Activated B cell treated with CpG ODN at 0.5 μM for 24 hours (primary cell): Measurements from ENCODE around the gene TMEM184B. TPM values are rescaled to one million over a fixed set of nuclear protein-coding genes. Genes with fewer than 3 reads are reported as not detected.

Experiments used
- ATAC-seq: fragments of 200-7000 bp; cut with Tn5 transposase; one replicate; pipeline ENCODE4 v1.10.0; 2021; ENCODE audit warnings: low read depth, mild to moderate bottlenecking, moderate library complexity
- CTCF ChIA-PET: fragments of 350-600 bp; sonication (Branson Sonifier 250); formaldehyde crosslinking; loops from one replicate; lab custom pipeline; 2021; ENCODE audit warnings: antibody characterized with exemption; lab: Charles Lee
- POLR2A ChIA-PET: fragments of 350-600 bp; sonication (Branson Sonifier 250); formaldehyde crosslinking; loops from one replicate; lab custom pipeline; 2021; ENCODE audit warnings: antibody characterized with exemption; lab: Charles Lee
- DNase-seq: peaks from one replicate; pipeline ENCODE4 v3.0.0; 2022
- H3K27ac Mint-ChIP-seq: one replicate; pipeline ENCODE4 v1.8.0; 2020; ENCODE audit warnings: mixed read lengths
- H3K27me3 Mint-ChIP-seq: one replicate; pipeline ENCODE4 v1.8.0; 2021; ENCODE audit warnings: mixed read lengths
- H3K36me3 Mint-ChIP-seq: one replicate; pipeline ENCODE4 v1.8.0; 2021; ENCODE audit warnings: low read depth, mixed read lengths
- H3K4me1 Mint-ChIP-seq: one replicate; pipeline ENCODE4 v1.8.0; 2021; ENCODE audit warnings: mixed read lengths
- H3K4me3 Mint-ChIP-seq: one replicate; pipeline ENCODE4 v1.8.0; 2020; ENCODE audit warnings: mild to moderate bottlenecking, mixed read lengths
- H3K9me3 Mint-ChIP-seq: one replicate; pipeline ENCODE4 v1.8.0; 2020; ENCODE audit warnings: mixed read lengths
- intact Hi-C: fragments of 100-400 bp; cut with micrococcal nuclease; formaldehyde crosslinking; loops from one replicate; pipeline ENCODE4 v1.15.1; 2024
- total RNA-seq: library from RNA; stranded (reverse); gene quantifications from 2 replicates; pipeline ENCODE4 v1.2.3, GENCODE V29; 2022
- TF ChIP-seq, protein P1 (sequence below): fragments of 200-600 bp; IDR thresholded peaks from one replicate; pipeline ENCODE4 v1.8.0; 2022; ENCODE audit warnings: antibody characterized with exemption, mild to moderate bottlenecking

TMEM184B gene
- total RNA-seq, 1 donor from 2014 or later: 24.0 TPM

- DNase-seq (no peak), ATAC-seq (no peak)
- POLR2A ChIA-PET: interaction anchor here (0.6 to 2.5 kb wide), 2 partner anchors 9 to 34 kb away, joined by 8 to 9 read pairs; partner anchors contain the start of gene PLA2G6
- Mint-ChIP-seq H3K27me3 (no peaks in the 10 kb centered on the region), H3K4me1 (peaks cover 24% of the 10 kb centered on the region), H3K27ac (no peak overlapping the region), H3K36me3 (no peaks in the 10 kb centered on the region), H3K9me3 (no peaks in the 10 kb centered on the region), H3K4me3 (no peak overlapping the region)
- TF ChIP-seq, protein P1, sequence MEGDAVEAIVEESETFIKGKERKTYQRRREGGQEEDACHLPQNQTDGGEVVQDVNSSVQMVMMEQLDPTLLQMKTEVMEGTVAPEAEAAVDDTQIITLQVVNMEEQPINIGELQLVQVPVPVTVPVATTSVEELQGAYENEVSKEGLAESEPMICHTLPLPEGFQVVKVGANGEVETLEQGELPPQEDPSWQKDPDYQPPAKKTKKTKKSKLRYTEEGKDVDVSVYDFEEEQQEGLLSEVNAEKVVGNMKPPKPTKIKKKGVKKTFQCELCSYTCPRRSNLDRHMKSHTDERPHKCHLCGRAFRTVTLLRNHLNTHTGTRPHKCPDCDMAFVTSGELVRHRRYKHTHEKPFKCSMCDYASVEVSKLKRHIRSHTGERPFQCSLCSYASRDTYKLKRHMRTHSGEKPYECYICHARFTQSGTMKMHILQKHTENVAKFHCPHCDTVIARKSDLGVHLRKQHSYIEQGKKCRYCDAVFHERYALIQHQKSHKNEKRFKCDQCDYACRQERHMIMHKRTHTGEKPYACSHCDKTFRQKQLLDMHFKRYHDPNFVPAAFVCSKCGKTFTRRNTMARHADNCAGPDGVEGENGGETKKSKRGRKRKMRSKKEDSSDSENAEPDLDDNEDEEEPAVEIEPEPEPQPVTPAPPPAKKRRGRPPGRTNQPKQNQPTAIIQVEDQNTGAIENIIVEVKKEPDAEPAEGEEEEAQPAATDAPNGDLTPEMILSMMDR: no peak
- CTCF ChIA-PET: interaction anchor here (1.0 to 1.9 kb wide), 3 partner anchors 12 to 357 kb away, joined by 3 to 8 read pairs (median 6); no protein-coding TSS in a partner anchor
- intact Hi-C loops: loop anchor here (2.0 kb wide), 1 partner anchor 35 kb away; the partner anchor contains the start of gene PLA2G6
Measured at GRCh38 chr22:38215156-38216038, 57.4 kb downstream of the TMEM184B start.

DNA sequence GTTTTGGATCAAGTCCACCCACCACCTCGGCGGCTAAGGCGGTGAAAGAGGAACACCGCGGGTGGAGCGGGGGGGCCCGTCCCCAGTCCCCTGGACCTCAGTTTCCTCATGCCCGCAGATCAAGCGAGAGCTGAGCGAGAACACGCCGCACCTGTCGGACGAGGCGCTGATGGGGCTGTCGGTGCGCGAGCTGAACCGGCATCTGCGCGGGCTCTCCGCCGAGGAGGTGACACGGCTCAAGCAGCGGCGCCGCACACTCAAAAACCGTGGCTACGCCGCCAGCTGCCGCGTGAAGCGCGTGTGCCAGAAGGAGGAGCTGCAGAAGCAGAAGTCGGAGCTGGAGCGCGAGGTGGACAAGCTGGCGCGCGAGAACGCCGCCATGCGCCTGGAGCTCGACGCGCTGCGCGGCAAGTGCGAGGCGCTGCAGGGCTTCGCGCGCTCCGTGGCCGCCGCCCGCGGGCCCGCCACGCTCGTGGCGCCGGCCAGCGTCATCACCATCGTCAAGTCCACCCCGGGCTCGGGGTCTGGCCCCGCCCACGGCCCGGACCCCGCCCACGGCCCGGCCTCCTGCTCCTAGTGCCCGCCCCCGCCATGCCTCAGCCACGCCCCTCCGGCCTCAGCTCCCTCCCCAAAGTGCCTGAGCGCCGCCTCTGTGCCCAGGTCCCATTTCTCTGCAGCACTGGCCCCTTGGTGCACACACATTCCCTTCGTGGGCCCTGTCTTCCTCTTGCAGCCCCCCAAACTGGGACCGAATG, 58.3 kb downstream of the TMEM184B start:
- DNase-seq (peak; percentile 68), ATAC-seq (peak; percentile 89)
- Mint-ChIP-seq H3K27ac (peak overlapping the region; percentile 18), H3K4me3 (peak overlapping the region; percentile 71), H3K4me1 (peaks cover 24% of the 10 kb centered on the region), H3K27me3 (no peaks in the 10 kb centered on the region), H3K9me3 (no peaks in the 10 kb centered on the region), H3K36me3 (no peaks in the 10 kb centered on the region)
- ChIA-PET POLR2A (interaction anchor here (0.8 to 2.5 kb wide), 2 partner anchors 12 to 33 kb away, joined by 4 to 9 read pairs; partner anchors contain the start of genes MAFF and PLA2G6), CTCF (interaction anchor here (0.9 to 1.9 kb wide), 4 partner anchors 11 to 358 kb away, joined by 3 to 8 read pairs (median 6); no protein-coding TSS in a partner anchor)
- TF ChIP-seq, protein P1: no peak
- intact Hi-C loops: loop anchor here (1.0 to 5.0 kb wide), 4 partner anchors 12 to 356 kb away; partner anchors contain the start of genes BAIAP2L2, DMC1 and PLA2G6

- ChIA-PET CTCF (interaction anchor here (0.9 to 1.2 kb wide), 3 partner anchors 99 to 358 kb away, joined by 3 to 6 read pairs (median 6); no protein-coding TSS in a partner anchor), POLR2A (interaction anchor here (0.8 to 2.5 kb wide), 2 partner anchors 12 to 32 kb away, joined by 4 to 9 read pairs; partner anchors contain the start of genes MAFF and PLA2G6)
- Mint-ChIP-seq H3K36me3 (no peaks in the 10 kb centered on the region), H3K27ac (peak overlapping the region; percentile 18), H3K4me3 (peak overlapping the region; percentile 71), H3K27me3 (no peaks in the 10 kb centered on the region), H3K9me3 (no peaks in the 10 kb centered on the region), H3K4me1 (peaks cover 24% of the 10 kb centered on the region)
- intact Hi-C loops: loop anchor here (1.0 to 5.0 kb wide), 4 partner anchors 12 to 356 kb away; partner anchors contain the start of genes BAIAP2L2, DMC1 and PLA2G6
- ATAC-seq (no peak), DNase-seq (no peak)
- TF ChIP-seq, protein P1: no peak
Measured at GRCh38 chr22:38213990-38214301, 58.9 kb downstream of the TMEM184B start.

DNA sequence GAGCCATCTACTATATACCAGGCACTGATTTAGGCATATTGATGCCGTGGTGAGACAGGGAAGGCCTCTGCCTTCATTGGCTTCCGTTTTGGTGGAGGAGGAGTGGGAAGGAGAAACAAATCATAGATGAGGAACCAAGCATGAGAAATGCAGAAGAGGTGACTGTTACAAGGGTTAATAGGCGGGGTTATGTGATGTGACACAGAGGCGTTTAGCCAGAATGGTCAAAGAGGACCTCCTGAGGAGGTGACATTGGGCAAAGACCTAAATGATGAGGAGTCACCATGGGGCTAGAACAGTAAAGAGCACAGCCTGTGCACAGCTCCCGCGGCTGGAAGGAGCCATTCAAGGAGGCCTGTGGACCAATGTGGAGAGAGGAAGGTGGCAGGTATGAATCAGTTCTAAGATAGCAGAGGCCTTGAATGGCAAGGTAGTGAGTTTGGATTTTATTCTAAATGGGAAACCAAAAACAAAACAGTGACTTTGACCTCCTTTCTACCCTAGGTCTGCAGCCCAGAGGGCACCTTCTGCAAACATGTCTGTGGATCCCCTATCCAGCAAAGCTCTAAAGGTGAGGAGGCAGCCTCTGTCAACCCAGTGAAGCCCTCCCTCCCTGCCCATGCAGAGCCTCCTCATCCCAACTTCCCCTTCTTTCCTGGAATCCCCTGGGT, 59.4 kb downstream of the TMEM184B start:
- DNase-seq: no peak
- intact Hi-C loops: loop anchor here (5.0 kb wide), 1 partner anchor 101 kb away; the partner anchor contains the start of gene BAIAP2L2
- peak overlapping the region; percentile 11 for H3K4me3 Mint-ChIP-seq
- CTCF ChIA-PET: no interaction called here
- H3K4me1 Mint-ChIP-seq: peaks cover 22% of the 10 kb centered on the region
- H3K36me3 Mint-ChIP-seq: no peaks in the 10 kb centered on the region
- ATAC-seq: no peak
- TF ChIP-seq, protein P1: no peak
- H3K27me3 Mint-ChIP-seq: no peaks in the 10 kb centered on the region
- no peaks in the 10 kb centered on the region for H3K9me3 Mint-ChIP-seq
- H3K27ac Mint-ChIP-seq: no peak overlapping the region
- POLR2A ChIA-PET: interaction anchor here (2.5 kb wide), 1 partner anchor 32 kb away, joined by 9 read pairs; the partner anchor contains the start of gene PLA2G6
